Measurements from ENCODE around the gene SLC17A5.
"Not testable (repeated sequence)": the region's sequence is repeated elsewhere in the genome, so short reads cannot be mapped to it uniquely, and the experiment has no call there.

SLC17A5 gene, protein sequence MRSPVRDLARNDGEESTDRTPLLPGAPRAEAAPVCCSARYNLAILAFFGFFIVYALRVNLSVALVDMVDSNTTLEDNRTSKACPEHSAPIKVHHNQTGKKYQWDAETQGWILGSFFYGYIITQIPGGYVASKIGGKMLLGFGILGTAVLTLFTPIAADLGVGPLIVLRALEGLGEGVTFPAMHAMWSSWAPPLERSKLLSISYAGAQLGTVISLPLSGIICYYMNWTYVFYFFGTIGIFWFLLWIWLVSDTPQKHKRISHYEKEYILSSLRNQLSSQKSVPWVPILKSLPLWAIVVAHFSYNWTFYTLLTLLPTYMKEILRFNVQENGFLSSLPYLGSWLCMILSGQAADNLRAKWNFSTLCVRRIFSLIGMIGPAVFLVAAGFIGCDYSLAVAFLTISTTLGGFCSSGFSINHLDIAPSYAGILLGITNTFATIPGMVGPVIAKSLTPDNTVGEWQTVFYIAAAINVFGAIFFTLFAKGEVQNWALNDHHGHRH

DNA sequence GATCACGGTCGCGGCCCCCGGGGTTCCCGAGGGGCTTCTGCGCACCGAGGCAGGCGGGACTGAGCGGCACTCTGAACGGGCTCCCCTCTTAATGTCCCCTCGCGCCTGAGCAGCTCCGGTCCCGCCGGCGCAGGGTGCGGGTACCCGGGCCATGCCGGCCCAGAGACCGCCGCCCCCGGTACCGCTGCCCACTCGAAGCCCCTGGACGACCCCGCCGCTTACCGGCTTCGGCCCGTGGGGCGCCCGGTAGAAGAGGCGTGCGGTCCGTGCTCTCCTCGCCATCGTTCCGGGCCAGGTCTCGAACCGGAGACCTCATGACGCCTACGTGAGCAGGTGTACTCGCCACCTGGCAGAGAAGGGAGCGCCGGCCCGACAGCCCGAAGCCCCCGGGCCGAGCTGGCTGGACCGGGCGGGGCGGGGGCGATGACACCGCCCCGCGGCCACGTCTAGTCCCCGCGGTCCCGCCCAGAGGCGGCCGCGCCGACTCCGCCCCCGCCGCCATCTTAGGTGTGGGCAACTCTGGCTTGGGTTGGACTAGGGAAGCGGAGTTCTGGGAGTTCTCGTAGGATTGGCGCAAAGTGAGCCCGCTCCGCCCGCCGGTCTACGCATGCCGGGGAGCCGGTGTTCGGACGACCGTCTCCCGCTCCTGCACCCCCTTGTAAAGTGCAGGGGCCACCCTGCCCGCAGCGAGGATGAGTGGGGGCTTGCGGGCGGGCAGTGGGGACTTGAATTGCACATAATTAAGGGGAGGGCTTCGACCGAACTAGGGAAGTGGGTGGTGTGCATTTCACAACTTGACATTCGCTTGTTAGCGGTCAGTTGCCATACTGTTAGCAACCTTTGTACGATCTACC, at the start of gene SLC17A5:
Gene SLC17A5, minus strand, starts transcription at position 422 of the 854 bp plus-strand sequence. Its CDS starts 106 bp downstream, at position 316.
- peak; percentile 96 for DNase-seq

DNA sequence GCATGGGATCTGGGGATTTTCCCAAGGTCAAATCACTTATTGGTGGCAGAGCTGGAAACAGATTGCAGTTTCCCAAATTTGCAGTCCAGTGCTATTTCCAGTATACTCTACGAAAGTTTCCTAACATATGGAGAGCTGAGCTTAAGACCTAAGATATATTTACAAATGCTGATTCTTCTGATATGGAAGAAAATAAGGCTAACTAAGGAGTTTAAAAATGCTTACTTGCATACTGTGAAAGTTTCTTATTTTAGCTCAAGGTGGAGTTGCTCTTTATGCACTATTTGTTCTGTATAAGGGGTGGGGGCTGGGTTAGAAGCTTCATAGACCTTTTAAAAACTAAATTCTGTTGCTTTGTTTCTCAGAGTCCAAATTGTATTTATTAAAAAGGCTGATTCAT, 49.7 kb upstream of the SLC17A5 start:
- DNase-seq = no peak

DNA sequence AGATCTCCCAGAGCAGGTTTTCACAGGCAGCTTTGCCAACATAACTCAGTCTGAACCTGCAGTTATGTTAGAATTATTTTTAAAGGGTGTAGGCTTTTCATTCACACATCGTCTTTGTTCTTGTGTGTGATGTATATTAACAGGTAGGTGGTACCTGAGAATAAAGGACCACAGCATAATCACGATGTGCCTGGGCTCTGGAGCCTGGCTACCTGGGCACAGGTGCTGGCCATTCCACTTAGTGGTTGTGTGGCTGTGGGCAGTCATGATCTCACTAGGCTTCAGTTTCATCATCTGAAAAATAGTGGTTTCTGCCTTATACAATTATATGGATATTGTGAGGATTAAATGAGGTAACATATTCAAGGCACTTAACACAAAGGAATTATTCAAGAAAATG, 48.7 kb upstream of the SLC17A5 start:
- DNase-seq = no peak

DNA sequence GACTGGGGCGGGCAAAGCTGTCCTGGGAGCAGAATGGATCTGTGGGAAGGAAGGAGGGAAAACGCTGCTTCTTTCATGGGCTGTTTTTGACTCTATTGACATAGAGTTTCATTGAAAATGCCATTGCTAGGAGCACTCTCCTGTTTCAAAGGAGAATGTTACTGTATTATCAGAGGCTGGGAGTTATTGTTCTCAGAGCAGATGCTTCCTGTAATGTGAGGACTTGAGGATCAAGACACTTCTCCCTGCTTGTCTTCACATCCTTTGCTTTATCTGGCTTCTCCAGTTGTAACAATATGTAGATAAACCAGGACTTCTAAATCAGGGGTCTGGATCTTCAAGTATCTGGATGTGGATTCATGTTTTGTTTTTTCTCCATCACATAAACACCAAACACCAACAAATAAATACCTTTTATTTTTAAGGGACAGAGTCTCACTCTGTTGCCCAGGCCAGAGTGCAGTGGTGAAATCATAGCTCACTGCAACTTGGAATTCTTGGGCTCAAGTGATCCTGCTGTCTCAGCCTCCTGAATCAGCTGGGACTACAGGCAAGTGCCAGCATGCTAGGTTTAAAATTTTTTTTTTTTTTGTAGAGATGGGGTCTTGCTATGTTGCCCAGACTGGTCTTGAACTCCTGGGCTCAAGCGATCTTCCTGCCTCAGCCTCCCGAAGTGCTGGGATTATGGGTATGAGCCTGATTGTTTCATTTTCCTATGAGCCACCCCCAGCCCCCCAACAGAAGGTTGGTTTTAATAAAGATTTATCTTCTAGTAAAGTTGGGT, 46.1 kb upstream of the SLC17A5 start:
- no peak for DNase-seq

DNA sequence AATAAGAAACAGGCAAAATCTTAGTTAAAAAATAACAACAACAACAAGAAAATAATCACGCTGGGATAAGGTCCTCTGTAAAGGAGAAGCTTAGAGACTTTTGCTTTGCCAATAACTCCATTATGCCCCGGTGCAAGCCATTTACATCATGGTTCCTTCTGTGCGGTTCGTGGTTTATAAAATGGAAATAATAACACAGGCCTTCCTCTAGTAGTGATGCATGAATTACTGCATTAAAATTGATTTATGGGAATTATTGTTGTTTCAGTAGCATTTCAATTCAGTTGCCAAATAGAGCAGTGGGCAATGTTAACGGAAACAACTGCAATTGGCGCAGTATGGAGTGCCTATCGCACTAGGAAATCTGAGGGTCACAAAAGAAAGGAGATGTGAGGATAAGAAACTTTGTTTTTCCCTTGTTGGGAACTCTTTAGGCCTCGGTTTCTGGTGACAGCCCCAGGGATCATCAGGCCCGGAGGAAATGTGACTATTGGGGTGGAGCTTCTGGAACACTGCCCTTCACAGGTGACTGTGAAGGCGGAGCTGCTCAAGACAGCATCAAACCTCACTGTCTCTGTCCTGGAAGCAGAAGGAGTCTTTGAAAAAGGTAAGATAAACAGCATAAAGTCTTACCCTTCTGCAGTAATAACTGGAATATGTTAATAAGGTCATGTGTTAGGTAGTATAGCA, 43.3 kb upstream of the SLC17A5 start:
- no peak for DNase-seq

DNA sequence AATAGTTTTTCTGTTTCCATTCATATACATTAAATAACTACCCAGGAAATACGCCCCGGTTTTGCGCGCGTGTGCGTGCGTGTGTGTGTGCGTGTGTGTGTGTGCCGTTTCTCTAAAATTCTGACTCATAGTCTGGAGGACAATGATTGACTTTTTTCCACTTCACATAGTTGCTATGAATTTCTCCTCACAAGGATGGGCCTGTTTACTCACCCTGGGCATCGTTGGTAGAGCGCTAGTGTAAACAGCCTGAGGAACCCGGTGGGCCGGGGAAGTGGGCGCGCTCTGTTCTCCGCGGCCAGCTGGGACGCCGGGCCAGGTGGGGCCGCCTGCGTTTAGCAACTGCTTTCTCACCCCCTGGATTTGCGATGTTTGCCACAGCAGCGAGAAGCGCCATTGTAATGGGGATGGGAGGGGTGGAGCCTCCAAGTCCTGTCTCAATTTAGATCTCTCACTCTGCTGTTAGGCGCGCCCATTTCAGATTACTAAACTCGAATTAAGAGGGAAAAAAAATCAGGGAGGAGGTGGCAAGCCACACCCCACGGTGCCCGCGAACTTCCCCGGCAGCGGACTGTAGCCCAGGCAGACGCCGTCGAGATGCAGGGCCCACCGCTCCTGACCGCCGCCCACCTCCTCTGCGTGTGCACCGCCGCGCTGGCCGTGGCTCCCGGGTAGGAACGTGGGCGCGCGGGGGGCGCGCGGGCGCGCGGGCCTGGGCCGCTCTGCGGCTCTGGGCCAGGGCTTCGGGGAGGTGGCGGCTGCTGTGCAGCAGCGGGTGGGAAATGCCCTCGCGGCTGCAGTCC, 42.0 kb upstream of the SLC17A5 start, which contains the start of gene CD109:
Gene CD109, plus strand, starts transcription at position 585 of the 803 bp plus-strand sequence. Its CDS starts 13 bp downstream, at position 598.
- peak; percentile 84 for DNase-seq

DNA sequence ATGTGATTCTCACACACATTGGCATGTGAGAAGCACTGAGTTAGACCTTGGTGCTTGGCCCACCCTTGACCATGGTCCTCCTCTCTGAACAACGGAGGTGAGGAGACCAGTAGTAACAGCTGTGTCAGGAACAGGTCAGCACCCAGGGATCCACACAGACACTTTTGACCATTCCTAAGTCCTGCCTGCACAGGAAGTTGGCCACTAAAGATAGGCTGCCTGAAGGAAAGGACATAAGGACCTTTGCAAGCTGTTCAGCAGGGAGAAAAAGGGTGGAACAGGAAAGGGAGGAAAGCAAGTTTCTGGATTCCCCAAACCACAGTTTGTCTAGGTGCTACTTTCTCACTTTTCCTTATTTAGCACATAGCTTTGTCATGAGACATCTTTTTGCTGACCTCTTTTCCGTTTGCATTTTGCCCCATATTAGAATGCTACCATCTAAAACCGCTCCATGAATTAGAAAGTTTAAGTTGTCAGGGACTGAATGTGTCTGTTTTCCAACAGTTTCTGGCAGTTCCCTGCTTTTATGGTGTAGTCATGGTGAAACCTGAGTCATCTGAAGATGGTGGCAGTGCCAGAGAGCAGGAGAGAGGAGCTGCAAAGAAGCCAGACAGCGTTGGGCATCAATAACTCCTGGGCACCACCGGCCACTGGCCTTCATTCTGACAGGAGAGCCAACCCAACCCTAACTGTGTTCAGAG, 41.1 kb upstream of the SLC17A5 start:
- DNase-seq = peak; percentile 35

DNA sequence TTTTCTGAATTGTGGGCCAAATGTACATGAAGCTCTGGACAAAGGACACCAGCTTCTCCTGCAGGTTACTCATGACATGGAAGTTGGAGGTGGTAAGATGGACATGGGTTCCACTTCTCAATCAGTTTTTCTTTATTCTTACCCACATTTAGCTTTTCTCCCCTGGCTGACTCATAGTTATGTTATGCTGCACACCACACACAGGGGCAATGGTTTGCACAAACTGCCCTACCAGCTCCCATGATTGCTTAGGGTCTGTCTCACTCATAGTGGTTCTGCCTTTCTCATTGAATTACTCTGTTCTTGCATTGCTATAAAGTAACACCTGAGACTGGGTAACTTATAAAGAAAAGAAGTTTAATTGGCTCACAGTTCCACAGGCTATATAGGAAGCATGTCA, 37.7 kb upstream of the SLC17A5 start:
- no peak for DNase-seq

DNA sequence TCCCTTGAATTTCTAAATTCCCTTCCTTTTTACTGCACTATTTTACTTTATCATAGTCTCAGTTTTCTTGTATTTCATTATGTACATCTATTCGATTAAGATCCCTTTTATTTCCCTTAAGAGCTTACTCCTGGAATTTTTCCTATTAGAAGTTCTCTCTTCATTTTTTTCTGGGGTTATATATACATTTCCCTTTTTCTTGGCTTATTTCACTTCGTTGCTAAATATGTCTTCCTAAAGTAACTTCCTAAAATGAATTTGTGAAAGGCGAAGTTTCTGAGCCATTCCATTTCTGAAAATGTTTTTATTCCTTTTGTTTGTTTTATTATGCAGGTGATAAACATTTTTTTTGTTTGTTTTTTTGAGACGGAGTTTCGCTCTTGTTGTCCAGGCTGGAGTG, 36.3 kb upstream of the SLC17A5 start:
- DNase-seq = no peak

DNA sequence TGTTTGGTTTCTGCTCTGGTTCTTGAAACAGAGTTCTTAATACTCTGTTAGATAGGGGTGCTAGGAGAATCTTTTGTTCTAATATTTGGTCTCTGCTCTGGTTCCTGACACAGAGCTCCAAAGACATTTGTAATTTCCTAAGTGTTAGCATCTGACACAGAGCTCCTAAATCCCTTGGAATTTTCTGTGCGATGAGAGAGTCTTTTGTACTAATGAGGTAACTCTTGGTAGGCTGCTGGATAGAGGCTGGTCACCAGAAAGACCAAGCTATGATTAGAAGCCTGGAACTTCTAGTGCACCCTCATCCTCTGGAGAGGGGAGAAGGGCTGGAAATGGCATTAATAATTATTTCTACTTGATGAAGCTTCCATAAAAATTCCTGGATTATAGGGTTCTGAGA, 34.6 kb upstream of the SLC17A5 start:
- no peak for DNase-seq

DNA sequence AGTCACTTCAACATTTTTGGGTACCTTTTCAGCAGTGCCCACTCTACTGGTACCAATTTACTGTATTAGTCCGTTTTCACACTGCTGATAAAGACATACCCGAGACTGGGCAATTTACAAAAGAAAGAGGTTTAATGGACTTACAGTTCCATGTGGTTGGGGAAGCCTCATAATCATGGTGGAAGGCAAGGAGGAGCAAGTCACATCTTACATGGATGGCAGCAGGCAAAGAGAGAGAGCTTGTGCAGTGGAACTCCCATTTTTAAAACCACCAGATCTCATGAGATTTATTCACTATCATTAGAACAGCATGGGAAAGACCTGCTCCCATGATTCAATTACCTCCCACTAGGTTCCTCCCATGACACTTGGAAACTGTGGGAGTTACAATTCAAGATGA, 29.8 kb upstream of the SLC17A5 start:
- DNase-seq = not testable (repeated sequence)

DNA sequence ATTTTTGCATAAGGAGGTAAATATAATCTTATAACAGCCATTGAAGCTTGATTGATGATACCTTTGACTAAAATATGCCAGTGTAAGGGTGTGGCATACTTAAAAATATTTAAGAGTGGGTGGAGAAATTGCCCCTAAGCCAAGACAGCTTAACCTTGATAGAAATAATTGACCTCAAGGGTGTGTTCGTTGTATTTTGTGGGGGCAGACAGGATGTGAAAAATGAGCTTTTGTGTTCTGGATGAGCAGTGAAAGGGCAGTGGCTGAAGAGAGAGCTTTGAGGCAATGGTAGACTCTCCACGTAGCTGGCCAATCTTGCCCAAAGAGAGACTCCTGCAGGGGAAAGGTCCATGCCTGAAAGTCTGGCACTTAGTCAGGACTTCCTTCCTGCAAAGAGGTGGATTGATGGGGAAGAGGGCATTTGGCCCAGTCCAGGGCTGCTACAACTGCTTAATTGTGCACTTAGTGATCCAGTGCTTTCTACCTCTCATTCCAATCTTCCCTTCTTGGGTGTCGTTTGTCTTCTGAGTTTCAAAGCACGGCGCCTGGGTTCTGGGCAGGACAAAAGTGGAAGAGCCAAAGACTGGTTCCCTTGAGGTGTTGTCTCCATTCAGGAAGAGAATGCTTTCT, 26.6 kb upstream of the SLC17A5 start:
- no peak for DNase-seq

DNA sequence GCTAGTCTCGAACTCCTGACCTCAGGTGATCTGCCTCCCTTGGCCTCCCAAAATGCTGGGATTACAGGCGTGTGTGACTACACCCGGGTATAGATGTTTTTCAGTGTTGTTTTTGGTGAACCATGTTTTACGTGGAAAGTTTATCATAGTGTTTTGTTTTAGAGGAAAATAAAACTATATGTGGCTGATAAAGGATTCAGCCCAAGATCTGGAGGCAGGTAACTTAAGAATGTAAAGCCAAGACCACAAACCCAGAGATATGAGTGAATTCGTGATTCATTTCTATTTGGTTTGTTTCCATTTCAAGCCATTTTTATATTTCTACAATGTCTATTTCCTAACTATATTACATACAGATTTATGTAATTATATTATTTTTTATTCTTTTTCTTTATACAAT, 26.1 kb upstream of the SLC17A5 start:
- not testable (repeated sequence) for DNase-seq

DNA sequence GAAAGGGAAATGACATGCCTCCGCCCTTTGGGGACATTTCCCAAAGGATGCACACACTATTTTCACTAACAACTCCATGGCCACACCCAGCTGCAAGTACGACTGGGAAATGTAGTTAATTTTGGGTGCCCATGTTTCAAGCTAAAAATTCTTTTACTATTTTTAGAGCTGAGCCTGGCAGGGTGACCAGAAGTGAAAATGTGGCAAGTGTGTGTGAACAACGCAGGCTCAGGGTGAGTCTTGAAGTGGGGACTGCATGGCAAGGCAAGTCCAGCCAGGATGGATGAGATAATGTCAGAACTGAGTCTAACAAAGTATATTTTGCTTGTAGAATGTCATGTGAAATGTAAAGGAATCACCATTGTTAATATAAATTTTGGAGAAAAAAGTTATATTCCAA, 25.2 kb upstream of the SLC17A5 start:
- DNase-seq = no peak

DNA sequence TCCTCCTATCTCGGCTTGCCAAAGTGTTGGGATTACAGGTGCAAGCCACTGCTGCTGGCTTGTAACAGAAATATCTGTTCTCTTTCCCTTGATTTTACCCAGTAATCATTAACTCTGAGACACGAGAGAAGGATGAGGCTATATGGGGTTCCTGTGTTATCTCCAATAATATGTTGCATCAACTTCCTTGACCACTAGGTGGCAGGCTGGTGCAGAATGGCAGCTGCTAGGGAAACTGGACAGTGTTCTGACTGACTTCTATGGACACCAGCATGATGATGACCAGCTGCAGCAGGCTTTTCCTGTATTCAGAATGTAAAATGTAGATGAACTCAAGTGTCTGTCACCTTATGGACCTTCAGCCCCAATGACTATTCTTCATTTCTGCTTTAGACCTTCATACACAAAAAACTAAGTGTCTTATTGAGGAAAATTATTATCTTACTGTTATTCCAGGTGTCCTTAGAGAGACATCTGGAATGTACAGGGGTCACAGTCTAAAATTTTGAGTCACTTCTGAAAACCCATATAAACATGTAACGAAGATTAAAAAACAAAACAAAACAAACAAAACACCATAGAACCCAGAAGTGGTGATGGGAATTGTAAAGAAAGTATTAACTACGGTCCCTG, 21.8 kb upstream of the SLC17A5 start:
- DNase-seq = peak; percentile 81

DNA sequence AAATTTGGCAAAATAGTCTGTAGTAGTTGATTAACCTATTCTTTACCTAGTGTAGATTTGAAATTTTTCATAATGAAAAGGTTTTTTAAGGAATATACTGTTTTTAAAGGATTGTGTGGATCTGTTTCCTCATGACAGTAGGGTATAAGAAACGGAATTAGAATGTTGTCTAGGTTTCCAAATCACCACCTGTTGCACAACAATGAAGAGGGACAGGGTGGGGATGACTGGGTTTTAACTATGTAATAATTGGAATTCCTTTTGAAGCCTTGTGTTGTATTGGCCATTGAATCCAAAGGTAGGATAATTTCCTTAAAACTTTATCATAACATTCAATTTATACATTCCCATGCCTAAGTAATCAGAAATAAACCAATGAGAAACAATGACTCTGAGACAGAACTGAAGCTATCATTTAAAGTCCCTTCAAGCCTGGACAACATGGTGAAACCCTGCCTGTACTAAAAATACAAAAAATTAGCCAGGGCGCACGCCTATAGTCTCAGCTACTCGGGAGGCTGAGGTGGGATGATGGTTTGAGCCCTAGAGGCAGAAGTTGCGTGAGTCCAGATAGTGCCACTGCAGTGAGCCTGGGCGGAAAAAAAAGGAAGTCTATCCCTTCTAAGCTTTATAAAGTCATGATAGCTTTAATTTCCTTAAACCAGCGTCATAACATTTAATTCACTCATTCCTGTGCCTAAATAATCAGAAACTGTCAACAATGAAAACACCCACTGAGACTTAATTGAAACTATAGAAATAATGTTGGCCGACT, 18.3 kb upstream of the SLC17A5 start:
- DNase-seq = no peak

DNA sequence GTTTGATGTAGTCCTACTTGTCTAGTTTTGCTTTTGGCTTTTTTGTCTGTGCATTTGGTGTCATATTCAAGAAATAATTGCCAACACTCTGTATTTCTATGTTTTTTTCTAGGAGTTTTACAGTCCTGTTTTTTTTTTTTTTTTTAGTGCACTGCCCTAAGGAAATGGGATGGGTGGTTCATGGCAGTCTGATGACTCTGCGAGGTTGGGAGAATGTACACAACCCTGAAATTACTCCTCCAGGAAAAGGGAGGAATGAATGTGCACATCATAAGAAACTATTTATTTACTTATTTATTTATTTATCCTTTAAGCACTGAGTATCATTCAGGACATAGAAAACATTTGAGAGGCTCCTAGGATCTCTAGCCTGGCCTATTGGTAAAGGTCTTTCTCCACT, 15.2 kb upstream of the SLC17A5 start:
- DNase-seq = no peak

DNA sequence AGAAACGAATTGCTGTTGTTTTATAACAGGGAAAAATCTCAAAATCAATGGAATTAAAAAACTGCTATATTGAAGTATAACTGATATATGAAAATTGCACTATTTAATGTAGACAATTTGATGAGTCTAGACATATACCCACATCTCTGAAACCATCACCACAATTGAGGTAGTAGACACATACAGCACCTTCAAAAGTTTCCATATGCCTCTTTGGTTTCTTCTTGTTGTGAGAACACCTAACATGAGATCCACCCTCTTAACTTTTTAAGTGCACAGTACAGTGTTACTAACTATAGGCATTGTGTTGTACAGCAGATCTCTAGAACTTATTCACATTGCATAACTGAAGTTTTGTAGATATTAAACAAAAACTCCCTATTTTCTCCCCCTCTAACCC, 14.0 kb upstream of the SLC17A5 start:
- no peak for DNase-seq

DNA sequence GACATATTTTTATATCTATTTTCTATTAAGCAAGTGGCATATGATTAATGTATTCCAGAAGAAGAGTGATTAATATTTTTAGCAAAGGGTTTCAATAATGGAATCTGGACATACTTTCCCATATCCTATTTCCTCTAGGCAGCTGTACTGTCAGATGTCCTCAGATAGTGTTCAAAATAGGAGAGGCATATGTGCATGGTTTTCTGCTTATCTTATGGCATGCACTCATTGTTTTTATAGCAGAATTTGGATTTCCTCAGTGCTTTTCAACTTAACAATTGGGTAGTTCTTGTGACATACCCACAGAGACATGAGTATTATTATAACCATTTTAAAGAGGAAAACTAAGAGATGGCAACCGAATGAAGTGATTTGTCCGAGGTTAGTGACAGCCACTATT, 12.6 kb upstream of the SLC17A5 start:
- DNase-seq = no peak

Data from right hindlimb (tissue), 1 donor.